AML-193 (cell line): ENCODE data around the gene MORN4.
"Not testable (repeated sequence)": the region's sequence is repeated elsewhere in the genome, so short reads cannot be mapped to it uniquely, and the experiment has no call there.

ENCODE experiments used
- DNase-seq, 2 experiments: peaks; one replicate each; lab custom pipeline; 2025; lab: John Stamatoyannopoulos, UW

MORN4 gene

DNA sequence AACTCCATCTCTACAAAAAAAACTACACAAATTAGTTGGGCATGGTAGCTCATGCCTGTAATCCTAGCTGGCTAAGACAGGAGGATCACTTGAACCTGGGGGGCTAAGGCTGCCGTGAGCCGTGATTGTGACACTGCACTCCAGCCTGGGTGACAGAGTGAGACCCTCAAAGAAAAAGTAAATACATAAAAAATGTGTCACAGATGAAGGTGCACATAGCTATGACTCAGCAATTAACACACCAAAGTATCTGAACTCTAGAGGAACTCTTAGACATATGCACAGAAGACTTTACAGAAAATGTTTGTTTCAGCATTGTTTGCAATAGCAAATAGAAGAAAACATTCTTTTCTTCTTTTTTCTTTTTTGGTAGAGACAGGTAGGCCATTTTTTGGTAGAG is 35.5 kb downstream of the MORN4 start:
- no peak for DNase-seq

DNA sequence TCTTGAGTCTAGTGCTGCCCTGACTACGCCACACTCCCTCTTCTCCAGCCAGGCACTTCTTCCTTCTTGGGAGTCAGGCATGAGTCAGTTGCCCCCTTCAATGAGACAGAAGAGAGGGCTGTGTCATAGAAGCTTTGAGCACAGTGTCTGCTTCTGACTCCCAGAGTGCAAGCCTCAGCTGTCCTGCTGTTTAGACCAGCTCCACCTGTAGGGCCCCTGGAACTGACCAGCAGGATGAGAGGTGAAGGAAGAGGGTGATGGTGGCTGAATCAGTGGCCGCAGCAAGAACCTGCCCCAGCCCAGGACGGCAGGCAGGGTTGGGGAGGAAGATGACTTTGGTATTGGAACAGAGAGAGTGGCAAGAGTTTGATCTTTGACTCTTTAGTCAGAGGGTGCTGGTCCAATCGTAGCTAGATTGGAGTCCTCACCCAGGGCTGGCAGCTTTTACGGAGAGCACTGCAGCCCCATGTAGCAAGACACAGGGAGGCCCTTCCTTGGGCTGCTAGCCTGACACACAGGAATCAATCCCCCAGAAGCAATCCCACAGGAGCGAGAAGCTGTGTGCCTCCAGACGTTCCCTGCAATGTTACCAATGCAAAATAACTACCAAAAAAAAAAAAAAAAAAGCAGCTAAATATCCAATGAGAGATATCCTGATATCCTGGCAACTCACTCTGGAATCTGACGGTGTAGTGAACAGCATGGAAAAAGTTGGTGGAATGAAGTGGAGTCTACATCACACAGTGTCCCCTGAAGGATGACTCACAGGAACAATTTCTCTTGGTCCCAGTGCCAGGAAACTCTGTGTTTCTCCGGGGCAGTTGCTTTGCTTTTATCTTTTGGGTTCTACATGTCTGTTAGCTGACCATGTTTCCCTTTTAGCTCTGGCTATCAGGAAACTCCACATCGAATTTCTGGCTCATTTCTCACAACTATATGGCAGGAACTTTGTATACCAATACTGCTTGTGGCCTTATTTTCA is 36.9 kb downstream of the MORN4 start:
- DNase-seq = no peak

DNA sequence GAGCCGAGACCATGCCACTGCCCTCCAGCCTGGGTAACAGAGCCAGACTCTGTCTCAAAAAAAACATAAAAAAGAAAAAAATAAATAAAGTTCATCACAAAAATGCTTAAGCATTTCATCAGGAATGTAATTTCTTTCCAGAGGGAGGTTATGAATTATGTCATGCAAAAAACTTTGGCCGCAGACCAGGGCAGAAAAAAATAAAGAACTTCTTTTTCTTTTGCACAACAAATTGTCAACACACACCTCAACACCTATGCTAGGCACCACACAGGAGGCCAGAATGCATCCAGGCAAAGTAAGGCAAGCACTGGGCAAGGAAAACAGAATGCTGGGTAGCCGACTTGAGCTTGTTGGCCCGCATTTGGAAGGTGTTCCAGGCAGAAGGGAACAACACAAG is 39.9 kb downstream of the MORN4 start:
- no peak for DNase-seq

DNA sequence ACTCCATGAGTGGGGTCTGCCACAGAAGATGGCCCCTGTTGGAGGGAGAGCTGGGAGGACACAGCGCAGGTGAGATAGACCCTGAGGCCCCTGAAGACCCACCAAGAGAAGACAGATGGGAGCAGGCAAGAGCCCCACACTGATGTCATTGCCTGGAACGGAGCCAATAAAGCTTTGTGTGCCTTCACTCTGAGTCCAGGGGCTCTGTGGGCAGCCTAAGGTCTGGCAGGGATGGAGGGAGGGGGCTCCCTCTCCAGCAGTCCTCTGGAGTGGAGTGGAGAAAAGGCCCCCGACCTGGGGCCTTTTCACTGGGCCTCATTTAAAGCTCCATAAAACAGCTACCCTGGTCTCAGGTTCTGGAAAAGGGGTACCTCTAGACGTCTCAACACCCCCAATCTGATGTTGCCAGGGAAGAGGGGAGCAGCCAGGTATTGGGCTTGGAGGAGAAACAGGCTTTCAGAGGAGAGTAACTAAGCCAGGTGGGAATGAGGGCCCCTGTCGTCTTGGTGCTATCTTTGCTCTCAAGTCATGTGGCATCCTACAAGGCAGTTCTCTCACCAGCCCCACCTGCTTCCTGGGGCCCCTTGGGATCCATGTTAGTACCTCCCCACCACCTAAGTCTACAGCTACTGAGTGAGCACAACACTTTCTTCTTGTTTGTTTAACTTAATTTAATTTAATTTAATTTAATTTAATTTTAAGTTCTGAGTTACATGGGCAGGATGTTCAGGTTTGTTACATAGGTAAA is 42.4 kb downstream of the MORN4 start:
- DNase-seq = no peak

DNA sequence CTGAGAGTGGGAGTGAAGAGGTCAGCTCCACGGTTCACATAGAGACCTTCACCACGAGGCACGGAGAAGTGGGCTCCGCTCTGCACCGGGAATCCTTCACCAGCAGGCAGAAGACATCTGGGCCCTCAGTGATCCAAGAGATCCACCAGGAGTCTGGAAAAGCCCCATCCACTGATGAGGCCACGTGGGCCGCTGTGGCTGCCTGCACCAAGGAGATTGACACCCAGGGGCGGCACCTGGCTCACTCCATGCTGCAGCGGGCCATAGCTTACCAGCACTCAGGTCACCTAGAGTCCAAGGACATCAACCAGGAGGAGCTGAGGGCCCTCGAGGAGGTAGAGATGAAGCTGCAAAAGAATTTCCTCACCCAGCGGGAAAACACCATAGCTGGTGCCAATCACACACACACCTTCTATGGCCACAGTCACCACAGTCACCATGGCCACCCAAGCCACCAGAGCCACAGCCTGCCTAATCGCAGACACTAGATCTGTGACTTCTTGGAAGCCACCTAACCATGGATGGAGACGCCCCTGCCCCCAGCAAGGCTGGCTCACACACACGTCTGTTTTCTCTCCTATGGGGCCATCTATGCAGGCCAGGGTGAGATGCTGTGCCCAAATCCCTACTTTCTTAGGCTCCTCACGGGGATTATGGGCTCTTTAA is 43.1 kb downstream of the MORN4 start:
- no peak for DNase-seq

DNA sequence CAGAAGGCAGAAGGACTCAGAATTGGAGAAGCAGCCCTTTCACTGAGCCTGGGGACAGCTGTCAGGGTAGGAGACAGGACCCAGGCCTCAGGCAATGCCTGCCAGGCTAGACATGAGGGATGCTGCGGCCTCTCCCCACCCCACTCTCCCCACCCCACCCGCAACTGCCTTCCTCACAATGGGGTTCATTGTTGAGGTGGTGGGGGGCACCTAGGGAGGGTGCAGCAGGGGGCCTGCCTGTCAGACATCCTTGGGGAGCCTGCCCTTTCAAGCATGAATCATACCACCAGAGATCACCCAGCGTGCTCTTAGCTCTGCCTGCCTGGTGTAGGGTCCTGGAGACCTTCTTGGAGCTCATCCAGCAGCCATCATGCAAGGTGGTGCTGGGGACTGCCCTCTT is 43.8 kb downstream of the MORN4 start, which contains the start of gene C10orf62:
Gene C10orf62 (plus strand): TSS at position 243 of the 400 bp plus-strand sequence. CDS start 177 bp downstream, outside the sequence.
- DNase-seq = no peak

DNA sequence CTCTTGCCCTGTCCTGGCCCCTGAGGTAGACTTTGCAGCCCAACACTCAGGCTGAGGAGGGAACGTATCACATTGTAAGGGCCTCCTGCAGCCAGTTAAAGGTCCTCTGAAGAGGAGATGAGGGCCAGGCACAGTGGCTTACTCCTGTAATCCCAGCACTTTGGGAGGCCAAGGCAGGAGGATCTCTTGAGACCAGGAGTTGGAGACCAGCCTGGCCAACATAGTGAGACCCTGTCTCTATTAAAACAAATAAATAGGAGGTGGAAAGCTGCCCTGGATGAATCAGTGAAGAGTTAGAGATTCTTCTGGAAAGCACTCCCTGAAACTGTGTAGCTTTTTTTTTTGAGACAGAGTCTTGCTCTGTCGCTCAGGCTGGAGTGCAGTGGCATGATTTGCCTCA is 46.1 kb downstream of the MORN4 start:
- no peak for DNase-seq

DNA sequence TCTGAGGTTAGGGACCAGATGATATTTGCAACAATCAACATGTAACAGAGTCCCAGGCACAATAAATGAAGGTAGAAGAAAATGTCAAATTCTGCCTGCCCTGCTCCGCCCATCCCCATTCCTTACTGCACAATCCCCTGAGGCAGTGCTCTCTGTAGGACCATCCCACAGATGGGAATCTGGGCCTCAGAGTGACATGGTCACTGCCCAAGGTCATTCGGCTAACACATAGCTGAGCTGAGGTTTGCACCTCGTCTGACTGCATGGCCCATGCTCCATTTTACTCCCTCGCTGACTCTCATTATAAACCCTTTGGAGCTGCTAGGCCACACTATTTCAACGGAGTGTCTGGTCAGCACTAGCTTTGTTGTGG is 47.9 kb downstream of the MORN4 start:
- no peak for DNase-seq

DNA sequence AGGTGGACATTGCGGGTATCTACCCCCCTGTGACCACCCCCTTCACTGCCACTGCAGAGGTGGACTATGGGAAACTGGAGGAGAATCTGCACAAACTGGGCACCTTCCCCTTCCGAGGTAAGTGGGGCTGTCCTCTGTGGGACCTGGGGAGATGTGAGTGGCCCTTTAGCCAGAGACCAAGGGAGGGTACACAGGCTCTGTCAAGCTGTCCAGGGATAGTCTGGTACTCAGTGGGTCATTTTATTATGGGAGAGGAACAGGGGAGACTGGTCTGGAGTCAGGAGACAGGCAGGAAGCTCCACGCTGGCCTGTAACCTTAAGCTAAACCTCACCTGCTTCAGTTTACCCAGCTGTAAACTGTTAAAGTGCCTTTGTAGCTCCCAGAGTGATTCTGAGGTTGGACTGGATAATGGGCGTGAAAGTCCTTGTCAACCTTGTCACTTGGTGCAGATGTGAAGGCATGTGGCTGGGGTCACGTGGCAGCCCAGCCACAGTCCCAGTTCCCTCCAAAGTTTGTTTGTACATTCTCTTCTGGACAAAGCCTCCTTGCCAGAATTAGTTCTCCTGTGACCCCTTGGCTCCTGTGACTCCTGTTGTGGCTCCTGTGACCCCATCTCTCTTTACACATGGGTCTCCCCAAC is 48.4 kb downstream of the MORN4 start:
- no peak for DNase-seq

DNA sequence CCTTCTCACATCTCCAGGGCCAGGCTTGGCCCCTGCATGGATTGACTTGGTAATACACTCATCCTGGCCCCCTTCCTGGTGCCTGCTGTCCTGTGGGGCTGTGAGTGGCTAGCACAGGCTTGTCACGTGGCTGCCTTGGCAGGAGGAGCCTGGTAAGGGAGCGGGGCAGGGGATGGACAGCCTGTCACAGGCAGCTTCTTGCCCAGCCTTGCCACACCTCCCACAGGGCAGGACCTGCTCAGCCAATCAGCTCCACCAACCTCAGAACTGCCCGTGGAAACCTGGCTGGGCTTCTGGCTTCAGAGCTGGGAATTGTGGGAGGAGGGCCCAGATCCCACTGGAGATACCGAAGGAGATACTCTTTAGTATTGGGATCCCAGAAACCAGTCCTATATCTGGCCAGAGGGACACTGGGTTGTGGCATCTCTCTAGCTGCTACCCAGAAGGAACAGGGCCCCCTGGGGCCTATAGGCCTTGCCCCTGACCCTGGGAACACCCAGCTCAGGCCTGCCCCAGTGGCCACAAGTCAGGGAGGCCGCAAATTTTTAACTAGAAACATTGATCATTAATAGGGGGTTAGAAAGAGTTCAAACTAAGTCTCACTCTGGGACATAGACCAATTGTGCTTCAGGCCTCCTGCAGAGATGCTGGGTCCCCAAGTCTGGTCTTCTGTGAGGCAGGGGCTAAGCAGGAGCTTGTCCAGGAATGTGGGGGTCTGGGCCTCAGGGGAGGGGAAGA is 49.1 kb downstream of the MORN4 start, which contains the start of gene HOGA1:
Gene HOGA1 (plus strand): TSS at position 330 of the 738 bp plus-strand sequence. CDS start 315 bp downstream, at position 645.
- DNase-seq = no peak

DNA sequence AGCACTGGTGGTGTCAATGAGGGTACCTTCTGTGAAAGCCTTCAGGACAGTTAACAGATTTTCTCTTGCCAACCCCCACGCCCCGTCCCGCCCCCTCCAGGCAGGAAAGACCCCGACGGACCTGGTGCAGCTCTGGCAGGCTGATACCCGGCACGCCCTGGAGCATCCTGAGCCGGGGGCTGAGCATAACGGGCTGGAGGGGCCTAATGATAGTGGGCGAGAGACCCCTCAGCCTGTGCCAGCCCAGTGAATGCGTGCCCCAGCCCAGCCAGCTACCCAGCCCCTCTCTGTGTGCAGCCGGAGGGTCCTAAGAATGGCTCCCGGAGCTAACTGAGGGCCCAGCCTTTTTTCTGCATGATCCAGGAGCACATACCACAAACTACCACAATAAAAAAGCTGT is 49.8 kb downstream of the MORN4 start:
- DNase-seq = no peak

DNA sequence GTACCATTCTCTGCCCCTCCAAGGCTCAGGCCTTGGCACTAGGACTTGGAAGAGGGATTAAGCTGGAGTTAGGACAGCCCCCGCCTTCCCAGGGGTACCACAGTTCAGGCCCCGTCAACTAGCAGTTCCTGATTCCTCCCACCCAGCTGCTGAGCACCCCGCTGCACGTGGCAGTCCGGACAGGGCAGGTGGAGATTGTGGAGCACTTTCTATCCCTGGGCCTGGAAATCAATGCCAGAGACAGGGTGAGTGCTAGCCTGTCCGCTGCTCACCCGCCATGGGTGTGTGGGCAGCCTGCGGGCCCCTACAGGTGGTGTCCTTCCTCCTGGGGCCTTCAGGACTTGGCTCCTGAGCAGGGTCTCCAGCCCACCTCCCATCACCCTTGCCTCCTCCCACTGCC is 51.1 kb downstream of the MORN4 start:
- DNase-seq = no peak

DNA sequence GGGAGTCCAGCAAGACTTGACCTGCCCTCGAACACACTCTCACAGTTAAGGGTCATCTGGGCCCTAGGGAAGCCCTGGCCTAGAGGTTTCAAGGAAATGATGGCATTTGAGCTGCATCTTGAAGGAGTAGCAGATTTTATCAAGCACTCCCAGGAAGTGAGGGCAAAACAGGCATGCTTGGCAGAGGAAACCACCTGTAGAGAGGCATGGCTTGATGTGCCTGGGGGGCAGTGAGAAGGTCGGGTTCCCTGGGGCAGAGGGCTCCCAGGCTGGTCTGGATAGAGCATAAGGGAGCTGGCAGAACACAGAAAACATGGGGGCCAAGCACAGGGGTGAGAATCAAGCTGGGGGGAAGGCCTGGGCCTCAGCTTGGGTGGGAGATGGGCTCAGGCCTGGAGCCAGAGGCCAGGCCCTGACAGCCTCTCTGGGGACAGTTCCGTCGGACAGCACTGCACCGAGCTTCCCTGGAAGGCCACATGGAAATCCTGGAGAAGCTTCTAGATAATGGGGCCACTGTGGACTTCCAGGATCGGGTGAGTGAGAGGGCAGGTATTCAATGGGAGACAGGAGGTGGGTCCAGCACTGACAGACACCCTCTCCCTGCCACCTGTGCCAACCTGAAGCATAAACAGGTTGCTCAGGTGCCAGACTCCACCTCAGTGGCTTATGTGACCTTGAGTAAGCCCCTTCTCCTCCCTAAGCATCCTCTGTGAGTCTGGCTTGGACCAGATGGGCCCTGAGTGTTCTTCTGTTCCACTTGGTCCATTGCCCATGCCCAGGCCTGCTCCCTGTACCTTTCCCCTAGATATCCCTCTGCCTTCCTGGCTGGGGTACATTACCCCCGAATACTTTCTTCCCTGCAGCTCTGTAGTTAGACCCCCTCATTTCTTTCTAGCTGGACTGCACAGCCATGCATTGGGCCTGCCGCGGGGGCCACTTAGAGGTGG is 52.6 kb downstream of the MORN4 start:
- no peak for DNase-seq

DNA sequence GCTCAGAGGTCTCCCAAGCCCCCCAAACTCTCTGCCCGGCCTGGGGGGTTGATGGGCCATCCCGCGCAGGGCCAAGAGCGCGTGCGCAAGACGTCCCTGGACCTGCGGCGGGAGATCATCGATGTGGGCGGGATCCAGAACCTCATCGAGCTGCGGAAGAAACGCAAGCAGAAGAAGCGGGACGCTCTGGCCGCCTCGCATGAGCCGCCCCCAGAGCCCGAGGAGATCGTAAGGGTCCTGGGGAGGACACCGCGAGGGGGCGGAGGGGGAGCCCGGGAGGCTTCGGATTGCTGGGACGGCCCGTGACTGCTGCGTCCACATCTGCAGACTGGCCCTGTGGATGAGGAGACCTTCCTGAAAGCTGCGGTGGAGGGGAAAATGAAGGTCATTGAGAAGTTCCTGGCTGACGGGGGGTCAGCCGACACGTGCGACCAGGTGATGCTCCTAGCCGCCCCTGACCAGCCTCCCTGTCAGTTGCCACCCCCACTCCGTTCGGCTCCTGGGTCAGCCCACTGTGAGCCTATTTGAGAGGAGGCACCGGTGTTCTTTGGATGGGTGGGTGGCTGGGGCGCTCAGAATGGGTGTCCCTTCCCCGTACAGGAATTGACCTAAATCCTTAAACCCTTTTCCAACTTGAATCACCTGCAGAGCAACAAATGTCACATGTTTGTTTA is 55.0 kb downstream of the MORN4 start:
- DNase-seq = no peak

DNA sequence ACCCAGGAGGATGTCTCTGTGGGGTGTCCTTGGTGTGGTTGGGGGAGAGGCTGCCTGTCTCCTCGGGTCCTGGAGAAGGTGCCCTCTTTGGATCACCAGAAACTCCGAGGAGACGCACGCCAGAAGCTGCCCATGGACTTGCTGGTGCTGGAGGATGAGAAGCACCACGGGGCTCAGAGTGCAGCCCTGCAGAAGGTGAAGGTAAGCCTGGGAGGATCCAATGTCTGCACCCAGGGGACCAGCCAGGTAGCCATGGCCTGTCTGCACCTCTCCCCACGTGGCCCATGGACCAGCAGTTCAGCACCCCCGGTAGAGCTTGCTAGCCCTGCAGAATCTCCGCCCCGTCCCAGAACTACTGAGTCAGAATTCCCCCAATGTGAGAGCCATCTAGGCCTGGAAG is 55.6 kb downstream of the MORN4 start:
- no peak for DNase-seq

DNA sequence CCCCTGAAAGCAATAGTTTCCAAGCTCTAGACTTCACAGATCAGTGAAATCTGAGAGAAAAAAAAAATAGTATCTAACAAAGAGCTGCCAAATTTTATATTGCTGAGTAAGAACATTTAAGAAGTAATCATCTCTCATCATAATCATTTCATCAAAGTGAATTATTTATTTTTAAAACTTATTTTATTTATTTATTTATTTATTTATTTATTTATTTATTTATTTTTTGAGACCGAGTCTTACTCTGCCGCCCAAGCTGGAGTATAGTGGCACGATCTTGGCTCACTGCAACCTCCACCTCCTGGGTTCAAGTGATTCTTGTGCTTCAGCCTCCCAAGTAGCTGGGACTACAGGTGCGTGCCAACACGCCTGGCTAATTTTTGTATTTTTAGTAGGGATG is 56.8 kb downstream of the MORN4 start:
- DNase-seq = not testable (repeated sequence)

DNA sequence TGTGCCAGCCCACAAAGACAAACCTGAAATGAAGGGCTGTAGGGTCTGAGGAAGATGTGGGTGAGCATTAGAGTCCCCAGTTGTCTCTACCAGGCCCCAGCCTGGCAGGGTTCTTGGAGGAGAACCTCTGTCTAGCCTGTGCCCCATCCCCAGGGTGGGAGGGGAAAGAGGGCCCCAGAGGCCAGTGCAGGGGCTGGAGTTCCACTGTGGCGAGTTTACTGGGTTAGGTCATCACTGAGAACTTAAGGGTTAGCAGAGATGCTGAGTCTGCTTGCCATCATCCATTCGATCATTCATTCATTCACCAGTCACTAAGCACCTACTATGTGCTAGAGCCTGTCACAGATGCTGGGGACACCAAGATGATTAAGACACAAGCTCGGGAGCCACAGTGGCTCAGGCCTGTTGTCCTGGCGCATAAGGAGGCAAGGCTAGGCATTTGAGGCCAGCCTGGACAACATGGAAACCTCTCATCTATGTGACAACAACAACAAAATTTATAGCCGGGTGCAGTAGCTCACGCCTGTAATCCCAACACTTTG is 58.1 kb downstream of the MORN4 start:
- DNase-seq = no peak

DNA sequence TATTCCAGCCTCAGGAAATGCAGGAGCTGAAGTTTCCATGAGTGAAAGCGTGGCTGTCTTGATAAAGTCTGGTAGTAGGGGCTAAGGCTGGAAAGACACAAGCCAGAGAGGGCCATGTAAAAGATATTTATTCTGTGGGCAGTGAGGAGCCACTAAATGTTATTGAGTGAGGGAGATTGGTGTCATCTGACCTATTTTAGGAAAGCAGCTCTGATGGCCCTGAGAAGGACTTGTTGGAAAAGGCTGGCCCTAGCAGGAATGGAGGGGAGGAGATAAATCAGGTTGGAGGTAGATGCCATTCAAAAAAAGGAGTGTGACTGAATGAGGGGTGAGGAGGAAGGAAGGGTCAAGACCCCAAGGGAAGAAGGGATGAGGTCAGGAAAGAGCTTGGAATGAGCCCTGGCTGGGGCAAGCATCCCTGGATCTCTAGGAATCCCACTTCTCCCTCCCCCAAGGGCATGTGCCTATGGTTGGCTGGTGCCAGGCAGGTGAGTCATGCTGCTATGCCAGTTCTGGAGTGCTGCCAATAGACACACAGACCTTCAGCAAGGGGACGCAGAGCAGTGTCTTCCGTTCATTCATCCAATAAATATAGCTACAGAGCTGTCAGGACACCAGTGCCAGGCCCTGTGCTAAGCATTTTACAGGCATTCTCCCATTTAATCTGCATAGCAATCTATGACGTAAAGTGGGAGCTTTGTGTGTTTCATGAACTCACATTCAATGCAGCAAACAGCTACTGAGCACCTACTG is 58.8 kb downstream of the MORN4 start:
- no peak for DNase-seq
